Panc1 (cell line): ENCODE results near the gene PGBD5. TPM values are rescaled to one million over a fixed set of nuclear protein-coding genes. Genes with fewer than 3 reads are reported as not detected.
A peak's percentile ranks its signal among the peaks of the same experiment; 100 is the strongest.

Experiments
- ATAC-seq: fragments of 200-7000 bp; cut with Tn5 transposase; 2 replicates; pipeline ENCODE4 v1.9.1; 2020; ENCODE audit warnings: mild to moderate bottlenecking, moderate library complexity
- BruUV-seq: library from RNA; stranded (reverse); fragments of 400-500 nt; replicated peaks from 2 replicates; lab custom pipeline; 2021; lab: Mats Ljungman, UMichigan
- CTCF ChIA-PET: fragments of 300-600 bp; sonication (Branson Sonifier 250); formaldehyde crosslinking; loops from one replicate; lab custom pipeline; 2022; ENCODE audit warnings: antibody characterized with exemption; lab: Charles Lee
- POLR2A ChIA-PET: fragments of 300-600 bp; sonication (Branson Sonifier 250); formaldehyde crosslinking; loops from one replicate; lab custom pipeline; 2022; ENCODE audit warnings: antibody characterized with exemption; lab: Charles Lee
- DNase-seq: peaks from one replicate; pipeline ENCODE4 v3.0.0-alpha.2; 2010; ENCODE audit warnings: low read depth, low spot score
- H3K27ac ChIP-seq: 2 replicates; pipeline ENCODE4 v1.5.1; 2011; ENCODE audit warnings: mild to moderate bottlenecking, low read length, inconsistent platforms
- H3K27me3 ChIP-seq: fragments of 200-500 bp; sonication (Bioruptor generic); 2 replicates; pipeline ENCODE4 v1.6.0; 2014; ENCODE audit warnings: low read length, inconsistent platforms; ENCODE audit not compliant: control insufficient read depth, insufficient read depth
- H3K36me3 ChIP-seq: fragments of 200-500 bp; sonication (Bioruptor generic); 2 replicates; pipeline ENCODE4 v1.5.1; 2014; ENCODE audit warnings: inconsistent platforms, mild to moderate bottlenecking, low read length, moderate library complexity; ENCODE audit not compliant: control insufficient read depth, insufficient read depth
- H3K4me1 ChIP-seq: 2 replicates; pipeline ENCODE4 v1.5.1; 2011; ENCODE audit warnings: inconsistent platforms, mild to moderate bottlenecking, low read length, moderate library complexity; ENCODE audit not compliant: control insufficient read depth, insufficient read depth
- H3K4me3 ChIP-seq, 2 experiments: 2 replicates each; pipeline ENCODE4 v1.5.1; 2011 to 2012; ENCODE audit warnings: low read depth in 2 of 2, low read length in 2 of 2, mild to moderate bottlenecking in 2 of 2, inconsistent platforms in 1 of 2, moderate library complexity in 1 of 2
- H3K9me3 ChIP-seq: fragments of 200-500 bp; sonication (Bioruptor generic); 2 replicates; pipeline ENCODE4 v1.5.1; 2014; ENCODE audit warnings: low read depth, mild to moderate bottlenecking, inconsistent platforms, low read length, moderate library complexity; ENCODE audit not compliant: control insufficient read depth, insufficient read depth
- POLR2AphosphoS5 ChIP-seq: IDR thresholded peaks from 2 replicates; pipeline ENCODE4 v1.6.1; 2012; ENCODE audit warnings: mild to moderate bottlenecking, low read depth, low read length, moderate library complexity
- SIN3A ChIP-seq: IDR thresholded peaks from 2 replicates; pipeline ENCODE4 v1.6.1; 2012; ENCODE audit warnings: low read depth, mild to moderate bottlenecking, low read length, moderate library complexity, borderline replicate concordance; ENCODE audit not compliant: insufficient read depth
- TCF7L2 ChIP-seq: IDR thresholded peaks from 2 replicates; pipeline ENCODE4 v1.6.1; 2011; ENCODE audit warnings: mild to moderate bottlenecking, low read depth, low read length, inconsistent platforms
- in situ Hi-C: cut with HindIII; loops from 2 replicates; pipeline ENCODE4 v1.10.0; 2016; ENCODE audit warnings: low sequenced_read_pairs, low pct_unique_long_range_greater_than_20kb
- intact Hi-C: fragments of 100-400 bp; cut with micrococcal nuclease; formaldehyde crosslinking; loops from one replicate; pipeline ENCODE4 v1.10.0; 2022; ENCODE audit not compliant: unreplicated experiment
- total RNA-seq: library from RNA; stranded (reverse); gene quantifications from one replicate; pipeline ENCODE4 v1.2.1, GENCODE V29; 2021; ENCODE audit not compliant: unreplicated experiment
- TF ChIP-seq, protein P1 (sequence below), 2 experiments: IDR thresholded peaks; 2 replicates each; pipeline ENCODE4 v1.6.1; 2011 to 2012; ENCODE audit warnings: low read depth in 2 of 2, control low read depth in 1 of 2, low read length in 1 of 2, mild to moderate bottlenecking in 1 of 2, moderate library complexity in 1 of 2; ENCODE audit not compliant: insufficient read depth in 1 of 2
- TF ChIP-seq, protein P2 (sequence below): fragments of 450-650 bp; IDR thresholded peaks from 2 replicates; pipeline ENCODE4 v1.5.1; 2017; ENCODE audit warnings: mild to moderate bottlenecking

PGBD5 gene
- total RNA-seq, 1 experiment from 2014 or later: 0.05 TPM

DNA sequence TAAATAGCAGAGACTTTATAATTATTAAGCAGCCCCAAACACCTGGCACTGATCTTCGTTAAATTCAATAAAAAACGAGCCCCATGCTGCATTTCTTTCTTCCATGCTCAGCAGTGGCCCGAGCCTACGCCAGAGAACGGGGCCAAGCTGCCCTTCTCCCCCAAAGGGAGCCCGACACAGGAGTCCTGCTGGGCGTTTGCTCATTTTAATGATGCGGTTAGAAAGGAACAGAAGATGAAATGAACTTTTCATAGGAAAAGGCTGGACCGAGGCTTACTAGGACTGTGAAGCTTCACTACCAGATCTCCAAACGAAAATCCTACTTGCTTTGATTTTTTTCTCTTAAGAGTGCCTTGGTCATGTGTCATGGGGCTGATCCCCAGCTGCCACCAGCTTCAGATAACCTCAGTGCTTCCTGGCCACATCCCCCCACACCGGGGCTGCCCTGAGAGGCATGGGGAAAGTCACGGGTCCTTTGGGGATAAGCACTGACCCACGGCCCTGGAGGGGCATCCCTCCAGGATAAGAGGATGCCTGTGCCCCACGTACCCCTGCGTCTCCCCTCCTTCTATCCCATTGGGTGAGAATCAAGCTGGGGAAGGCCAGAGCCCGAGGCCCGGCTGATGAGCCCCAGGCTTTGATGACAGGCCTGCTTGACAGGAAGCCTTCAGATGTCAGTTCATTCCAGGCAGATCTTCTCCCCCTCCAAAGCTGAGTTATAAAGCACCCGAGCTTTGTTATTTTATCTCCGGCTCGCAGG is 34.2 kb downstream of the PGBD5 start:
- no peaks in the 10 kb centered on the region for H3K9me3 ChIP-seq
- no peaks in the 10 kb centered on the region for H3K36me3 ChIP-seq
- intact Hi-C loops: no loop called here
- in situ Hi-C loops: no loop called here
- no peak overlapping the region for H3K27ac ChIP-seq
- DNase-seq (no peak), ATAC-seq (peak; percentile 28; the same call in 1 of the 2 replicates)
- no peaks in the 10 kb centered on the region for H3K27me3 ChIP-seq
- no peaks in the 10 kb centered on the region for H3K4me1 ChIP-seq
- H3K4me3 ChIP-seq: no peak overlapping the region
- no TSS peak for BruUV-seq
- no peak for TF ChIP-seq TCF7L2
- no peak for TF ChIP-seq POLR2AphosphoS5
- TF ChIP-seq, protein P1, sequence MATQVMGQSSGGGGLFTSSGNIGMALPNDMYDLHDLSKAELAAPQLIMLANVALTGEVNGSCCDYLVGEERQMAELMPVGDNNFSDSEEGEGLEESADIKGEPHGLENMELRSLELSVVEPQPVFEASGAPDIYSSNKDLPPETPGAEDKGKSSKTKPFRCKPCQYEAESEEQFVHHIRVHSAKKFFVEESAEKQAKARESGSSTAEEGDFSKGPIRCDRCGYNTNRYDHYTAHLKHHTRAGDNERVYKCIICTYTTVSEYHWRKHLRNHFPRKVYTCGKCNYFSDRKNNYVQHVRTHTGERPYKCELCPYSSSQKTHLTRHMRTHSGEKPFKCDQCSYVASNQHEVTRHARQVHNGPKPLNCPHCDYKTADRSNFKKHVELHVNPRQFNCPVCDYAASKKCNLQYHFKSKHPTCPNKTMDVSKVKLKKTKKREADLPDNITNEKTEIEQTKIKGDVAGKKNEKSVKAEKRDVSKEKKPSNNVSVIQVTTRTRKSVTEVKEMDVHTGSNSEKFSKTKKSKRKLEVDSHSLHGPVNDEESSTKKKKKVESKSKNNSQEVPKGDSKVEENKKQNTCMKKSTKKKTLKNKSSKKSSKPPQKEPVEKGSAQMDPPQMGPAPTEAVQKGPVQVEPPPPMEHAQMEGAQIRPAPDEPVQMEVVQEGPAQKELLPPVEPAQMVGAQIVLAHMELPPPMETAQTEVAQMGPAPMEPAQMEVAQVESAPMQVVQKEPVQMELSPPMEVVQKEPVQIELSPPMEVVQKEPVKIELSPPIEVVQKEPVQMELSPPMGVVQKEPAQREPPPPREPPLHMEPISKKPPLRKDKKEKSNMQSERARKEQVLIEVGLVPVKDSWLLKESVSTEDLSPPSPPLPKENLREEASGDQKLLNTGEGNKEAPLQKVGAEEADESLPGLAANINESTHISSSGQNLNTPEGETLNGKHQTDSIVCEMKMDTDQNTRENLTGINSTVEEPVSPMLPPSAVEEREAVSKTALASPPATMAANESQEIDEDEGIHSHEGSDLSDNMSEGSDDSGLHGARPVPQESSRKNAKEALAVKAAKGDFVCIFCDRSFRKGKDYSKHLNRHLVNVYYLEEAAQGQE (IDR thresholded peaks at IDR 0.05; ENCODE audit: insufficient read depth in 1 of 2, low read depth in 2 of 2, low read length in 1 of 2): no peak
- TF ChIP-seq SIN3A: no peak
- TF ChIP-seq, protein P2, sequence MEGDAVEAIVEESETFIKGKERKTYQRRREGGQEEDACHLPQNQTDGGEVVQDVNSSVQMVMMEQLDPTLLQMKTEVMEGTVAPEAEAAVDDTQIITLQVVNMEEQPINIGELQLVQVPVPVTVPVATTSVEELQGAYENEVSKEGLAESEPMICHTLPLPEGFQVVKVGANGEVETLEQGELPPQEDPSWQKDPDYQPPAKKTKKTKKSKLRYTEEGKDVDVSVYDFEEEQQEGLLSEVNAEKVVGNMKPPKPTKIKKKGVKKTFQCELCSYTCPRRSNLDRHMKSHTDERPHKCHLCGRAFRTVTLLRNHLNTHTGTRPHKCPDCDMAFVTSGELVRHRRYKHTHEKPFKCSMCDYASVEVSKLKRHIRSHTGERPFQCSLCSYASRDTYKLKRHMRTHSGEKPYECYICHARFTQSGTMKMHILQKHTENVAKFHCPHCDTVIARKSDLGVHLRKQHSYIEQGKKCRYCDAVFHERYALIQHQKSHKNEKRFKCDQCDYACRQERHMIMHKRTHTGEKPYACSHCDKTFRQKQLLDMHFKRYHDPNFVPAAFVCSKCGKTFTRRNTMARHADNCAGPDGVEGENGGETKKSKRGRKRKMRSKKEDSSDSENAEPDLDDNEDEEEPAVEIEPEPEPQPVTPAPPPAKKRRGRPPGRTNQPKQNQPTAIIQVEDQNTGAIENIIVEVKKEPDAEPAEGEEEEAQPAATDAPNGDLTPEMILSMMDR: no peak
- CTCF ChIA-PET: no interaction called here
- POLR2A ChIA-PET: no interaction called here

DNA sequence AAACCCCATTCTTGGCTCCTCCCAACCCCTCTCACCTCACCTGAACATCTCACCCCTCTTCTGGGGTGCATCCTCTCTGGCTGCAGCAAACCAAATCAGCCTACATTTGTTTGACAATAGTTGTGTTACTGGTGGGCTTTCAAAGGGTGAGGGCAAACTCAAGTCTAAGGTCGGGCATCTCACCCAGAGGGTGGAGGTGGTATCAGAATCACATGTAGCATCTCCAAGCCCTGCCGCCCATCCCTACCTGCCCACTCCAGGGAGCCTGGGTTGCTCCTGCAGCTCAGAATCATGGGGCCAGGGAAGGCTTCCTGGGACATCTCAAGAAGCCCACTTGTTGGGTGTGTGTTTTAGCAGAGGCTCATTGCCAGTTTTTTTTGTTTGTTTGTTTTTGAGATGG is 35.8 kb downstream of the PGBD5 start:
- BruUV-seq: no TSS peak
- intact Hi-C loops: no loop called here
- Histone ChIP-seq H3K36me3 (no peaks in the 10 kb centered on the region), H3K27ac (no peak overlapping the region), H3K9me3 (no peaks in the 10 kb centered on the region), H3K4me3 (no peak overlapping the region), H3K27me3 (no peaks in the 10 kb centered on the region), H3K4me1 (no peaks in the 10 kb centered on the region)
- DNase-seq: no peak
- POLR2A ChIA-PET: interaction anchor here (0.6 kb wide), 1 partner anchor 38 kb away, joined by 3 read pairs; no protein-coding TSS in a partner anchor
- TF ChIP-seq, protein P1 (IDR thresholded peaks at IDR 0.05; ENCODE audit: insufficient read depth in 1 of 2, low read depth in 2 of 2, low read length in 1 of 2): no peak
- TF ChIP-seq POLR2AphosphoS5 (no peak), TCF7L2 (no peak)
- TF ChIP-seq, protein P2: no peak
- CTCF ChIA-PET: no interaction called here
- no peak for ATAC-seq
- in situ Hi-C loops: no loop called here
